IPS-18a (cell line): ENCODE results near the gene SERHL2.
"Not testable (repeated sequence)": the region's sequence is repeated elsewhere in the genome, so short reads cannot be mapped to it uniquely, and the experiment has no call there.

Experiments used
- H3K27ac ChIP-seq: one replicate; pipeline ENCODE4 v1.5.1; 2013; ENCODE audit warnings: low read length
- H3K27me3 ChIP-seq: one replicate; pipeline ENCODE4 v1.6.1; 2013; ENCODE audit warnings: mild to moderate bottlenecking, low read length; ENCODE audit not compliant: control insufficient read depth, insufficient read depth
- H3K36me3 ChIP-seq: one replicate; pipeline ENCODE4 v1.6.1; 2013; ENCODE audit warnings: low read depth, low read length; ENCODE audit not compliant: control insufficient read depth
- H3K4me1 ChIP-seq: one replicate; pipeline ENCODE4 v1.6.1; 2013; ENCODE audit warnings: low read depth, low read length; ENCODE audit not compliant: control insufficient read depth
- H3K4me3 ChIP-seq: one replicate; pipeline ENCODE4 v1.5.1; 2013; ENCODE audit warnings: low read length
- H3K9ac ChIP-seq: one replicate; pipeline ENCODE4 v1.6.1; 2013; ENCODE audit warnings: mild to moderate bottlenecking, low read length, moderate library complexity
- H3K9me3 ChIP-seq: one replicate; pipeline ENCODE4 v1.6.1; 2013; ENCODE audit warnings: low read depth, low read length; ENCODE audit not compliant: control insufficient read depth

The SERHL2 gene

DNA sequence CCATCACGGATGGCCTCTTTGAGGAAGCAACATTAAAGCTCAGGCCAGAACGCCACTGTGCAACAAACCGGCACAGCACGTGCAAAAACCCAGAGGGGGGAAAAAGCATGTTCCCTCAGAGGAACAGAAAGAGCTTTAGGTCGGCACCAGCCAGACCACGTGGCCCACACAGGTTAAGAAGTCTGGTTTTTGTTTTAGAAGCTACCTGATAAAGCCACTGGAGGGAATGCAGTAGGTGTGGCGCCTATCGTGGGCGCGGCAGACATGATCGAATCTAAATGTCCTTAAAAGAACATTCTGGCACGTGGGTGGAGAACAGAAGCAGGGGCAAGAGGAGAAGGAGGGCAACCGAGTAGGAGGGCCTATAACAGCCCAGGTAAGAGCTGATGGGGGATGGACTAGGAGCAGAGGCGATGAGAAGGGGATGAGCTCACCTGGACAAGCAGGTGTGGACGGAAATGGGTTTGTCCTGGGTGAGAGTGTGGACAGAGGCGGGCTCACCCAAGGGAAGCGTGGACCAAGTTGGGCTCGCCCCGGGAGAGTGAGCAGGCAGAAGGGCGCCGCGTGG is 27.5 kb downstream of the SERHL2 start:
- H3K27ac ChIP-seq: not testable (repeated sequence)
- H3K36me3 ChIP-seq: peaks cover 43% of the 10 kb centered on the region

DNA sequence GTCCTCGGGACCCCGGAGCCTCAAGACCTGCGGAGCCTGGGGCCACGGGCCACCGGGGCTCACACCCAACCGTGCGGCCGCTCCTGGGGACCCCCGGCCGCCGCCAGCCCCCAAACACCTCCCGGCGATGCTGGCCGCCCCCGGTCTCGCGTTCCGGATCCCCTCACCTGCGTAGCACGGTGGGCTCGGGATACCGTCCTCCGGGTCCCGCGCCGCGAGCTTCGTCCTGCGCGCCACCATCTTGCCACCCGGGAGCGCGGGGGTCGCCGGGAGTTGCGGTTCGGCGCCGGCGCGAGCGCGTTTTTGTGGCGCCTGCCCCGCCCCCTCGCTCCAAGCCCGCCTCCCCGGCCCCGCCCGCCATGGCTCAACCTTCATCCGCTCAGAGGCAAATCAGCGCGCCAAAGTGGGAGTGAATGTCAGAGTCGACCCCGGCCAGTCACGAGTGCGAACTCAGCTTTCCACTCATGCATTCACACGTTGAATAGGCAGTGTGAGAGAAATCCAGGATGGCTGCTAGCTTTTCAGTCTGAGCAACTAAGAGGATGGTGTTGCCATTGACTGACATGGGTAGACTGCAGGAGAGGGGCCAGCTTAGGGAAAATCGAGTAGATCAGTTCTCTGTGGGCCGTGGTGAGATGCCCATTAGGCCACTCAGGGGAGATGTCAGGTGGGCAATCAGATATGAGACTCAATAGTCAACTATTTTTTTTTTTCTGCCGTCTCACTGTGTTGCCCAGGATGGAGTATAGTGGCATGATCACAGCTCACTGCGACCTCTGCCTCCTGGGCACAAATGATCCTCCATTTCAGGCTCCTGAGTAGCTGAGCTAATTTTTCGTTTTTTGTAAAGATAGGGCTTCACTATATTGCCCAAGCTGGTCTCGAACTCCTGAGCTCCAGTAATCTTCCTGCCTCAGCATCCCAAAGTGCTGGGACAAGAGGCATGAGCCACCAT is 28.3 kb downstream of the SERHL2 start:
- no peaks in the 10 kb centered on the region for H3K4me1 ChIP-seq
- no peaks in the 10 kb centered on the region for H3K9me3 ChIP-seq
- peak overlapping the region; percentile 70 for H3K4me3 ChIP-seq
- no peaks in the 10 kb centered on the region for H3K27me3 ChIP-seq
- peaks cover 50% of the 10 kb centered on the region for H3K36me3 ChIP-seq
- peak overlapping the region; percentile 85 for H3K9ac ChIP-seq
- no peak overlapping the region for H3K27ac ChIP-seq

More for the DNA sequence above, 27.5 kb downstream of the SERHL2 start:
- Histone ChIP-seq H3K4me3 (peak overlapping the region; percentile 70), H3K9ac (peak overlapping the region; percentile 85)
- H3K27me3 ChIP-seq, H3K9me3 ChIP-seq, H3K4me1 ChIP-seq: not testable (repeated sequence)

DNA sequence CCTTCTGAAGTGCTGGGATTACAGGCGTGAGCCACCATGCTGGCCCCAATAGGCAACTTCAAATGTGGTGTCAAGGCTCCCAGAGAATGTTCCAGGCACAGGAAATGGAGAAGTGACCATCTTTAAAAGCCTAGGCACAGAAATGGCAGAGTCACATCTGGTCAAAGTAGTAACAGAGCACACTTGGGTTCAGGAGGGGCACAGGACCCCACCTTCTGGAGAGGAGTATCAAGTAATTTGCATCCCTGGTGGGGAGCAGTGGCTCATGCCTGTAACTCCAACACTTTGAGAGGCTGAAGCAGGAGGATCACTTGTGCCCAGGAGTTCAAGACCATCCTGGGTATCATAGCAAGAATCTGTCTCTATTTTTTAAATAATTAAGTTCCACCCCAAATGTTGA is 29.2 kb downstream of the SERHL2 start:
- no peak overlapping the region for H3K4me3 ChIP-seq
- H3K36me3 ChIP-seq: peaks cover 54% of the 10 kb centered on the region
- H3K27me3 ChIP-seq: no peaks in the 10 kb centered on the region
- no peak overlapping the region for H3K9ac ChIP-seq
- H3K4me1 ChIP-seq: no peaks in the 10 kb centered on the region
- no peak overlapping the region for H3K27ac ChIP-seq
- no peaks in the 10 kb centered on the region for H3K9me3 ChIP-seq

DNA sequence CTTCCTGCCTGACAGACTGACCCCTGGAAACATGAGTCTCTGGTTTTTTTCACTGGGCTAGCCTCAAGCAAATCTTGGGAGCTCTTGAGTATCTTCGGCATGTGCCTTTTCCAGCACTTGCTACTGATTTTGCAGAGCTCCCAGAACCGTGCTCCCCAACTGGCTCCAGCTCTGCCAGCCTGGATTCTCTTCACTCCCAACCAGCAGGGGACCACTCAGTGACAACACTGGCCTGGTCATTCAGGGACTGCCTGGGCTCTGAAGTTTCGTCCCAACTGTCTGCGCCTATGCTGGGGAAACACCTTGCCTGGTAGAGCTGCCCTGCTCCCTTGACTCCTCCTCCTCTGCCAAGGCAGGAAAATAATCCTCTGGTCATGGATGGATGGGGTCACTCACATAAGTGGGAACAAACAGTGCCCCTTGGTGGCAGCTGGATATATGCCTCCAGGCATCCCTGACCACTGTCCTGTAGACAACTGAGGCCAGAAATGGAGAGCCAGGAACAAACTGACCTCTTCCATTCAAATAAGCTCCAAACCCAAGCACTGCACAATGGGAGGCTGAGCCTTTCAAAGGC is 30.7 kb downstream of the SERHL2 start:
- no peak overlapping the region for H3K27ac ChIP-seq
- H3K36me3 ChIP-seq: peaks cover 45% of the 10 kb centered on the region
- no peak overlapping the region for H3K4me3 ChIP-seq

DNA sequence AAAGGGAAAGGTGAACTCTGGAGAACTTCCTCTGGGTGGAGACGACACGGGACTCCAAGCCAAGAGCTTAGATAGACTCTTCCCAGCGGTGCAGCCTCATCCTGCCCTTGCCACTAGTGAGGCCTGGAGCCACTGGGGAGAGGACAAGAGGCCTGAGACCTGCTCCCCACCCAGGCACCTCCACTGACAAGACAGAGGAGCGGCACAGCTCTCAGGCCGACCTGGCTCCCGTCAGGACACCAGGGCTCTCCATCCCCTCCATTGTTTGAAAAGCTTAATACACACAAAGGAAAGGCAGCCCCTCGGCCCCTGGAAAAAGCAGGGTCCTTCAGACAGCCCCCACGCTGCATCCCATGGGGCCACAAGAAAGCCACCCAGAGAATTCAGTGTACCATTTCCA is 31.3 kb downstream of the SERHL2 start:
- H3K4me3 ChIP-seq: no peak overlapping the region
- no peak overlapping the region for H3K9ac ChIP-seq
- no peaks in the 10 kb centered on the region for H3K27me3 ChIP-seq
- peaks cover 48% of the 10 kb centered on the region for H3K36me3 ChIP-seq
- no peak overlapping the region for H3K27ac ChIP-seq
- no peaks in the 10 kb centered on the region for H3K4me1 ChIP-seq
- no peaks in the 10 kb centered on the region for H3K9me3 ChIP-seq

More for the DNA sequence above, 30.7 kb downstream of the SERHL2 start:
- Histone ChIP-seq H3K9ac (no peak overlapping the region), H3K4me1 (no peaks in the 10 kb centered on the region), H3K9me3 (no peaks in the 10 kb centered on the region), H3K27me3 (no peaks in the 10 kb centered on the region)

DNA sequence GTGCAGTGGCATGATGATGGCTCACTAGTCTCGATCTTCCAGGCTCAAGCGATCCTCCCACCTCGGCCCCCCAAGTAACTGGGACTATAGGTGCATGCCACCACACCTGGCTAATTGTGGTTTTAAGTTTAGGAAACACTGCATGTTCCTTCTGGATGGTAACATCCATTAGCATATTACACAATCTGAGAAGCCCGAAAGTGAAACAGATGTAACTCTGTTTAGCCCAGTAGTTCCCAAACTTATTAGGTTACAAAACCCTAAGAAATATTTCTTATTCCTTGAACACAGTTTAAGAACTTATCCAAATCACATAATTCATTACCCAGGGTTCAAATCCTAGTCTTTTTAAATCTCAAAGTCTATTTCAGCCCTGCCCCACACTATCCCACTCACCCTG is 32.6 kb downstream of the SERHL2 start:
- H3K4me1 ChIP-seq: no peaks in the 10 kb centered on the region
- no peaks in the 10 kb centered on the region for H3K9me3 ChIP-seq
- H3K27me3 ChIP-seq: no peaks in the 10 kb centered on the region
- H3K4me3 ChIP-seq: no peak overlapping the region
- no peak overlapping the region for H3K27ac ChIP-seq
- no peak overlapping the region for H3K9ac ChIP-seq
- H3K36me3 ChIP-seq: peaks cover 59% of the 10 kb centered on the region

DNA sequence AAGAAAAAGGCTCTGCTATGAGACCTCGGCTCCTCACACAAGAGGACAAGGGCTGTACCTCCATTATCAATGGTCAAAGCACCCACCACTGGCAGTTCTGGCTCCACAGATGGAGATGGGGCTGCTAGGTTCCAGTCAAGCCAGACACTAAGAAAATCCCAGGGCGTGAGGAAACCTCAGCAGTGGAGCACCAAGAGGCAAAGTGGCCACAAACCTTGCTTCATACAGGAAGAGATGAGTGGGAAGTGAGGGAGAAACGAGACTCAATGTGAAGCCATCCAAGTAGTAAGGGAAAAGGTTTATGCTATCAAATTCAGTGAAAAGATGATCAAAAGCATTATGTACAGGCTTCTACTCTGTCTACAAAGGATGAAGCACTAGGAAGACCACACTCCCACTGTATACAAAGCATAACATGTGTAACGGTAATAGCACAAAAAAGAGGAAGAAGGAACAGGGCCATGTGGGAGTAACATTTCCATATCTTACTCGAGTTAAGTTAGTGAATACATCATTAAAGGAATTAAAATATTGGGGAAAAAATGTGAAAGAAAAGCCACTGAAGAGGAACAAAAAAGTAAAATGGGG is 33.9 kb downstream of the SERHL2 start:
- peaks cover 72% of the 10 kb centered on the region for H3K36me3 ChIP-seq
- no peak overlapping the region for H3K27ac ChIP-seq
- H3K27me3 ChIP-seq: no peaks in the 10 kb centered on the region
- H3K9ac ChIP-seq: no peak overlapping the region
- H3K4me3 ChIP-seq: no peak overlapping the region
- no peaks in the 10 kb centered on the region for H3K4me1 ChIP-seq
- H3K9me3 ChIP-seq: no peaks in the 10 kb centered on the region

DNA sequence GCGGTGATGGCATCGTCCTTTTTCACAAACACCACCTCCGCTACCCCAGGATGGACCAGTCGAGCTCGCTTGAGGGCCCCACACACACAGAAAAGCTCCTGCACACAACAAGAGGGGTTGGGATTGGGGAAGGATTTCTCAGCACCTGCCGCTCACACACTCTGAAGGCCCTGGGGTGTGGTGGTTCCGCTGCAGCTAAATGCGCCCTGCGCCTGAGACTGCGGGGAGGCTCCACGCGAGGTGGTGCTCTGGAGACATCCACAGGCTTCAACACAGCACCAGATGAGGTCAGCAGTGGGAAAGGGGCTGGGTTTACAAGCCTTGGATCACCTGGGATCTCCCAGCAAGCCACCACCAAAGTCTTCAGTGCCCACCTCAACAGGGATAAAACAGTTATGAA is 38.2 kb downstream of the SERHL2 start:
- H3K9ac ChIP-seq: no peak overlapping the region
- H3K36me3 ChIP-seq: peaks cover 75% of the 10 kb centered on the region
- no peak overlapping the region for H3K4me3 ChIP-seq
- no peaks in the 10 kb centered on the region for H3K4me1 ChIP-seq
- H3K9me3 ChIP-seq: no peaks in the 10 kb centered on the region
- H3K27ac ChIP-seq: no peak overlapping the region
- no peaks in the 10 kb centered on the region for H3K27me3 ChIP-seq

DNA sequence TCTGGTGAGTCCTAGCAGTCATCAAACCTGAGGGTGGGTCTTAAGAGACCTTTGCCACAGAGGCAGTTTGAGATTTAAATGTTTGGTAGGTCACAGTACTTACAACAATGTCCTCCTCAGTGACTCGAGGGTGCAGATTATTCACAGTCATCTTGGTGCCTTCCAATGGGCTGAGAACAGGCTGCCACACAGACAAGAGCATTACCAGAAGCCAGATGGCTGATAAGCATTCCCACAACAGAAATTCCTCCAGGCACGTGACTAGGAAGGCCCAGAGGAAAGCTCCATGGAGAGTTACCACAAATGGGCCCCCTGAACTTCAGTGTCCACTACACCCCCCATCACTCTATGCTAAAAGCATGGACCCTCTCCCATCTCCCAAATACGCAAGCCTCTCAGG is 41.7 kb downstream of the SERHL2 start:
- no peak overlapping the region for H3K27ac ChIP-seq
- H3K4me1 ChIP-seq: no peaks in the 10 kb centered on the region
- H3K4me3 ChIP-seq: no peak overlapping the region
- no peak overlapping the region for H3K9ac ChIP-seq
- H3K27me3 ChIP-seq: no peaks in the 10 kb centered on the region
- no peaks in the 10 kb centered on the region for H3K9me3 ChIP-seq
- H3K36me3 ChIP-seq: peaks cover 80% of the 10 kb centered on the region

DNA sequence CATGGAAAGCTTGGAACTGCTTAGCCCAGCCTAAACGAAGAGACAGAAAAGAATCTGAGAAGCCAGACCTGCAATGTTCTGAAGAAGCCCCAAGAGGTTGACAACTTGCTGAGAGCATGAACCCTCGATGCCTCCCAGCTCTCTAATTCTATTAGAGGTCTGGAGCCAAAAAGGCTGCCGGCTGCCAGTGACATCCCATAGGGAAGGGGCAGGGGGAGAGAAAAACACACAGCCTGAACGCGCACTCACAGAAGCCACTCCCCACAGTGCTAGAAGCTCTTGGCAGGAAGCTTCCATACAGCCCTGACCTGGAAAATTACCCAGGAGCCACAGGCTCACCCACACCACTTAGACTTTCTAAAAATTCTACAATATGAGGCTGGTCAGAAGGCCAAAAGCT is 42.6 kb downstream of the SERHL2 start:
- H3K36me3 ChIP-seq: peaks cover 77% of the 10 kb centered on the region
- H3K9me3 ChIP-seq: no peaks in the 10 kb centered on the region
- H3K27ac ChIP-seq: no peak overlapping the region

DNA sequence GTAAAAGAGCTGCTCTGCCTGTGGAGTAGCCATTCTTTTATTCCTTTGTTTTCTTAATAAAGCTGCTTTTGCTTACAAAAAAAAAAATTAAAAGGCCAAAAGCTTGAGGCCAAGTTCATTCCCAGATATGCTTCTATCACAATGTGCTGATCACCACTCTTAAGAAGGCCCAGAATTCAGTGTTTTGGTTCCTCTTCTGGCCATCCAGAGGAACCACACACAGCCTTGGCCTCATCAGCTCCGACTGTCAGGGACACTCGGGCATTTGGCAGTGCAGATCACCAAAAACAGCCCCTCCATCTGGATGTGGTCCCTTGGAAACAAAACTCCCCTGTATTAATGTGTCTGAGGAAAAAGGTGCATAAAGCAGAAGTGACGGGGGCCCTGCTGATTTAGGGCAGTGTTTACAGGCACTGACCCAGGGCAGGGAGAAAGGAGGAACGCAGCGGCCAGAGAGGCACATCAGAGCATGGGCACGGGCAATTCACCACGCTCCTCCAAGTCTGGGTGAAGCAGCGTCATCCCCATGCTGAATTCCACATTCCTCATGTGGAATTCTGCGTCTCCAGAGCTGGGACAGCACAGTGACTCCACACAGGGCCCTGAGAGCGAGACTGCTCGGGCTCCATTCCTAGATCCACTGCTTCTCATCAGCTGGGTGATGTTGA is 43.2 kb downstream of the SERHL2 start:
- Histone ChIP-seq H3K4me1 (no peaks in the 10 kb centered on the region), H3K9me3 (no peaks in the 10 kb centered on the region), H3K4me3 (no peak overlapping the region), H3K36me3 (peaks cover 74% of the 10 kb centered on the region), H3K9ac (no peak overlapping the region), H3K27ac (no peak overlapping the region), H3K27me3 (no peaks in the 10 kb centered on the region)

More for the DNA sequence above, 42.6 kb downstream of the SERHL2 start:
- no peak overlapping the region for H3K4me3 ChIP-seq
- H3K9ac ChIP-seq: no peak overlapping the region
- H3K4me1 ChIP-seq: no peaks in the 10 kb centered on the region
- no peaks in the 10 kb centered on the region for H3K27me3 ChIP-seq
